Small intestine (tissue), 7 donors: ENCODE results near the gene UBTD2. TPM values are rescaled to one million over a fixed set of nuclear protein-coding genes. Genes with fewer than 3 reads are reported as not detected.

ENCODE experiments used
- DNase-seq, 2 donors: peaks; one replicate each; pipeline versions ENCODE4 v3.0.0 to v3.0.0-alpha.2; 2013
- FAIRE-seq: peaks from 2 replicates; lab custom pipeline; 2012; peaks lifted over from hg19 to GRCh38; lab: Jason Lieb, UNC
- H3K27ac ChIP-seq, 3 donors: one replicate each; pipeline ENCODE4 v1.5.1; 2013; ENCODE audit warnings: low read length in 2 of 3, mild to moderate bottlenecking in 2 of 3, control low read depth in 1 of 3, inconsistent platforms in 1 of 3, low read depth in 1 of 3, moderate library complexity in 1 of 3
- H3K27me3 ChIP-seq, 3 donors: one replicate each; pipeline ENCODE4 v1.6.1; 2013; ENCODE audit warnings: low read length in 3 of 3, inconsistent platforms in 1 of 3; ENCODE audit not compliant: control insufficient read depth in 3 of 3, insufficient read depth in 3 of 3
- H3K36me3 ChIP-seq, 3 donors: one replicate each; pipeline ENCODE4 v1.6.1; 2013; ENCODE audit warnings: low read length in 3 of 3, inconsistent platforms in 1 of 3, low read depth in 1 of 3, mild to moderate bottlenecking in 1 of 3, moderate library complexity in 1 of 3; ENCODE audit not compliant: control insufficient read depth in 3 of 3, insufficient read depth in 2 of 3
- H3K4me1 ChIP-seq, 3 donors: one replicate each; pipeline ENCODE4 v1.6.1; 2013; ENCODE audit warnings: low read length in 2 of 3, inconsistent platforms in 1 of 3, low read depth in 1 of 3, mild to moderate bottlenecking in 1 of 3, moderate library complexity in 1 of 3; ENCODE audit not compliant: control insufficient read depth in 3 of 3, insufficient read depth in 2 of 3
- H3K4me3 ChIP-seq, 3 donors: one replicate each; pipeline ENCODE4 v1.5.1; 2013; ENCODE audit warnings: low read length in 3 of 3, control low read depth in 1 of 3, inconsistent platforms in 1 of 3, low read depth in 1 of 3, mild to moderate bottlenecking in 1 of 3, moderate library complexity in 1 of 3
- H3K9me3 ChIP-seq, 2 donors: one replicate each; pipeline ENCODE4 v1.6.1; 2013; ENCODE audit warnings: low read depth in 1 of 2, low read length in 1 of 2; ENCODE audit not compliant: control insufficient read depth in 2 of 2, insufficient read depth in 1 of 2
- WGBS, 3 donors: extraction: QIAGEN DNeasy Blood & Tissue Kit; methylation state at CpG; one replicate each; pipeline ENCODE4 v1.1.7; 2013; 5-methylcytosine and 5-hydroxymethylcytosine counted together
- polyA plus RNA-seq, 4 donors: library from polyadenylated mRNA; stranded (reverse) in 3 of 4; unstranded in 1 of 4; fragments of 200-250 nt in 3 of 4; fragments of 120-200 nt in 1 of 4; gene quantifications; one replicate each; pipeline versions ENCODE4 v1.2.1 to v1.2.3, GENCODE V29; 2013
- donor health status: healthy with polysubstance abuse.
- donor health status: control.
- donor health status: control.
- donor health status: Bipolar disorder and iron deficiency.
- donor health status: healthy.

Gene UBTD2
- polyA plus RNA-seq, 4 donors, result 16.9 to 39.1 (median 22.0) TPM

- Histone ChIP-seq H3K27ac (peak overlapping the region in 1 of 3 donors; percentile 56), H3K36me3 (peaks cover 0 to 6% (median 0%) of the 10 kb centered on the region in 3 donors), H3K4me1 (peaks cover 0 to 8% (median 3%) of the 10 kb centered on the region in 3 donors), H3K27me3 (no peaks in the 10 kb centered on the region), H3K9me3 (no peaks in the 10 kb centered on the region), H3K4me3 (no peak overlapping the region)
- DNase-seq, result no peak
- no peak for FAIRE-seq
- 78 to 88% (median 88%) methylated on average over 4 of the region's 4 CpGs for WGBS, 3 donors
These were observed 99.7 kb downstream of the UBTD2 start for GRCh38 chr5:172183881-172184280.

GRCh38 chr5:172182291-172182690 is 101.3 kb downstream of the UBTD2 start:
- FAIRE-seq (no peak), DNase-seq (no peak)
- WGBS, 3 donors, result 88 to 93% (median 89%) methylated on average over 6 of the region's 6 CpGs
- no peak overlapping the region for H3K27ac ChIP-seq
- no peaks in the 10 kb centered on the region for H3K27me3 ChIP-seq
- no peak overlapping the region for H3K4me3 ChIP-seq
- peaks cover 0 to 8% (median 3%) of the 10 kb centered on the region in 3 donors for H3K4me1 ChIP-seq
- peaks cover 0 to 6% (median 0%) of the 10 kb centered on the region in 3 donors for H3K36me3 ChIP-seq
- no peaks in the 10 kb centered on the region for H3K9me3 ChIP-seq

- H3K4me1 ChIP-seq, result peaks cover 0 to 3% (median 0%) of the 10 kb centered on the region in 3 donors
- H3K9me3 ChIP-seq, result no peaks in the 10 kb centered on the region
- FAIRE-seq (no peak), DNase-seq (no peak)
- H3K27ac ChIP-seq, result no peak overlapping the region
- no peaks in the 10 kb centered on the region for H3K27me3 ChIP-seq
- no peak overlapping the region for H3K4me3 ChIP-seq
- H3K36me3 ChIP-seq, result peaks cover 0 to 6% (median 0%) of the 10 kb centered on the region in 3 donors
- 83 to 95% (median 89%) methylated on average over 9 of the region's 9 CpGs for WGBS, 3 donors
These were observed 102.6 kb downstream of the UBTD2 start for GRCh38 chr5:172180936-172181335.

GRCh38 chr5:172178991-172179989 is 104.3 kb downstream of the UBTD2 start:
- Histone ChIP-seq H3K27ac (peak overlapping the region in 2 of 3 donors; percentile 66 to 89), H3K9me3 (no peaks in the 10 kb centered on the region), H3K27me3 (no peaks in the 10 kb centered on the region), H3K4me1 (peaks cover 0 to 4% (median under 1%) of the 10 kb centered on the region in 3 donors), H3K36me3 (peaks cover 0 to 2% (median 0%) of the 10 kb centered on the region in 3 donors), H3K4me3 (peak overlapping the region in 1 of 3 donors; percentile 23)
- DNase-seq, result peak in 1 of 2 donors; percentile 33
- FAIRE-seq, result no peak
- 48 to 80% (median 64%) methylated on average over 18 of the region's 18 CpGs for WGBS, 3 donors

GRCh38 chr5:172178301-172178987 is 105.1 kb downstream of the UBTD2 start:
- H3K9me3 ChIP-seq, result no peaks in the 10 kb centered on the region
- FAIRE-seq (no peak), DNase-seq (no peak)
- peaks cover 0 to 2% (median 0%) of the 10 kb centered on the region in 3 donors for H3K36me3 ChIP-seq
- H3K4me1 ChIP-seq, result peaks cover 0 to 4% (median 0%) of the 10 kb centered on the region in 3 donors
- H3K4me3 ChIP-seq, result no peak overlapping the region
- no peaks in the 10 kb centered on the region for H3K27me3 ChIP-seq
- WGBS, 3 donors, result 50 to 62% (median 57%) methylated on average over 18 of the region's 18 CpGs
- H3K27ac ChIP-seq, result peak overlapping the region in 2 of 3 donors; percentile 66 to 89

GRCh38 chr5:172177176-172177575 is 106.4 kb downstream of the UBTD2 start:
- Histone ChIP-seq H3K27me3 (no peaks in the 10 kb centered on the region), H3K4me3 (no peak overlapping the region), H3K9me3 (no peaks in the 10 kb centered on the region), H3K27ac (peak overlapping the region in 1 of 3 donors; percentile 51), H3K36me3 (peaks cover 0 to 4% (median 0%) of the 10 kb centered on the region in 3 donors), H3K4me1 (peaks cover 0 to 4% (median 0%) of the 10 kb centered on the region in 3 donors)
- FAIRE-seq, result no peak
- DNase-seq, result no peak
- WGBS, 3 donors, result 70 to 86% (median 81%) methylated on average over 7 of the region's 7 CpGs

- DNase-seq (peak in 1 of 2 donors; percentile 68), FAIRE-seq (no peak)
- Histone ChIP-seq H3K27ac (peak overlapping the region in 1 of 3 donors; percentile 63), H3K9me3 (no peaks in the 10 kb centered on the region), H3K27me3 (no peaks in the 10 kb centered on the region), H3K4me3 (peak overlapping the region in 1 of 3 donors; percentile 22), H3K36me3 (peaks cover 0 to 4% (median 0%) of the 10 kb centered on the region in 3 donors), H3K4me1 (peaks cover 0 to 4% (median 0%) of the 10 kb centered on the region in 3 donors)
- WGBS, 3 donors, result 35 to 62% (median 47%) methylated on average over 4 to 7 of the region's 7 CpGs
These were observed 108.3 kb downstream of the UBTD2 start for GRCh38 chr5:172175263-172175719.
